Adipocyte (in vitro differentiated cells): ENCODE results near the gene SAMD9L.

Experiments used
- DNase-seq: peaks from one replicate; pipeline ENCODE4 v3.0.0-alpha.2; 2015; ENCODE audit warnings: low read depth
- H3K27me3 ChIP-seq: replicated peaks from 2 replicates; pipeline ENCODE4 v1.7.0; 2013; ENCODE audit warnings: mild to moderate bottlenecking, low read length, moderate library complexity; ENCODE audit not compliant: control insufficient read depth, insufficient read depth
- H3K36me3 ChIP-seq: 2 replicates; pipeline ENCODE4 v1.7.0; 2013; ENCODE audit warnings: low read length, mild to moderate bottlenecking, moderate library complexity; ENCODE audit not compliant: control insufficient read depth, insufficient read depth, severe bottlenecking
- H3K4me1 ChIP-seq: 2 replicates; pipeline ENCODE4 v1.7.0; 2013; ENCODE audit warnings: mild to moderate bottlenecking, low read length, moderate library complexity; ENCODE audit not compliant: control insufficient read depth, insufficient read depth
- H3K4me3 ChIP-seq: 2 replicates; pipeline ENCODE4 v1.7.0; 2013; ENCODE audit warnings: mild to moderate bottlenecking, low read length, moderate library complexity
- H3K9ac ChIP-seq: 2 replicates; pipeline ENCODE4 v1.7.0; 2013; ENCODE audit warnings: mild to moderate bottlenecking, low read length, moderate library complexity
- H3K9me3 ChIP-seq: 2 replicates; pipeline ENCODE4 v1.7.0; 2013; ENCODE audit warnings: mild to moderate bottlenecking, low read length, moderate library complexity; ENCODE audit not compliant: control insufficient read depth

Gene SAMD9L

GRCh38 chr7:93165447-93165846 lies 17.3 kb upstream of the SAMD9L start:
- H3K9me3 ChIP-seq: no peaks in the 10 kb centered on the region
- no peaks in the 10 kb centered on the region for H3K4me1 ChIP-seq
- H3K27me3 ChIP-seq: no peaks in the 10 kb centered on the region
- no peak for DNase-seq
- no peak overlapping the region for H3K9ac ChIP-seq
- H3K4me3 ChIP-seq: no peak overlapping the region
- H3K36me3 ChIP-seq: no peaks in the 10 kb centered on the region

DNA sequence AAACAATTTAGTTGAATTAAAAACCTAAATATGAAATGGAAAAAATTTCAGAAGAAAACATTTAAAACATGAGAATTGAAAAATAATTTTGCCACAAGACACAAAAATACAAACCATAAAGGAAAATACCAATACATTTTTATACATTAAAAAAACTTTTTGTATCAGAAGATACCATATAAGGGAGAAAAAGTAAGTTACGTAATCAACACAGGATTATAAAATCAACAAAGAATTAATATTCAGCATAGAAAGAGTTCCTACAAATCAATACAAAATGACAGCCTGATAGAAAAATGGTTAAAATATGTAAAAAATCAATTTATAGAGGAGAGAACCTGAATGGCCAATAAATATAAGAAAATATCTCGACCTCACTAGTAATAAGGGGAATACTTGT lies 16.6 kb upstream of the SAMD9L start:
- no peaks in the 10 kb centered on the region for H3K4me1 ChIP-seq
- no peak for DNase-seq
- no peak overlapping the region for H3K4me3 ChIP-seq
- H3K36me3 ChIP-seq: no peaks in the 10 kb centered on the region
- H3K27me3 ChIP-seq: no peaks in the 10 kb centered on the region
- H3K9ac ChIP-seq: no peak overlapping the region
- H3K9me3 ChIP-seq: no peaks in the 10 kb centered on the region

GRCh38 chr7:93161181-93161762 lies 13.1 kb upstream of the SAMD9L start:
- Histone ChIP-seq H3K4me3 (no peak overlapping the region), H3K36me3 (no peaks in the 10 kb centered on the region), H3K4me1 (no peaks in the 10 kb centered on the region), H3K9ac (no peak overlapping the region), H3K27me3 (no peaks in the 10 kb centered on the region), H3K9me3 (no peaks in the 10 kb centered on the region)
- no peak for DNase-seq

DNA sequence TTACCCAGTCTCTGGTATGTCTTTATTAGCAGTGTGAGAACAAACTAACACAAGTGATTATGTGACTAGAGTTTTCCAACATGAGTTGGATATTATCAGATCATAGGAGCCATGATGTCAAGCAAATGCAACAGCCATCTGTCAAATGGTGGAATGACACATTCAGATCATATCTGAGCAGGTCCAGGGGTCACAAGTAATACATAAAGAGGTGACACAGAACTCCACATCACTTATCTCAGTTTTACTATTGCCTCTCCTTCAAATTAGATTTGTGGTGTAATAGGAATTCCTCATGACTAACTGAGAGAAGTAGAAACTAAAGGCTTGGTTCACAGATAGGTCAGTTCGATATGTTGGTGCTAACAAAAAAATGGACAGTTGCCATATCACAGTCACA lies 12.2 kb upstream of the SAMD9L start:
- Histone ChIP-seq H3K9ac (no peak overlapping the region), H3K9me3 (no peaks in the 10 kb centered on the region), H3K36me3 (no peaks in the 10 kb centered on the region), H3K4me3 (no peak overlapping the region), H3K4me1 (no peaks in the 10 kb centered on the region), H3K27me3 (no peaks in the 10 kb centered on the region)
- no peak for DNase-seq

DNA sequence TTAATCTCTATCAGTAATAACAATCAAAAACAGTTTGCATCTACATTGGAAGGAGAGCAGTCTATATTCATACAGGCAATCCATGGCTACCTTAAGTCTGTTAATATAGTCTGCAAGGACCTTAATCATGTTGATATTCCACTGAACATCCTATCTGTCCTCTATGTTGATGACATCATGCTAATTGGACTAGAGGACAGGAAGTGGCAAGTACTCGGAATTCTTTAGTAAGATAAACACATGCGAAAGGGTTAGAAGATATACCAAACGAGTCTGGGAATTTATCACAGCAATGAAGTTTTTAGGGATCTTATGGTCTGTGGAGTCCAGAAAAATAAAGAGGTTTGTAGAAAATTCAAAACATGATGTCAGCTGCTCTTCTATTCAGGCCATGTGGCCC lies 11.3 kb upstream of the SAMD9L start:
- no peak for DNase-seq
- Histone ChIP-seq H3K9ac (no peak overlapping the region), H3K27me3 (no peaks in the 10 kb centered on the region), H3K4me3 (no peak overlapping the region), H3K9me3 (no peaks in the 10 kb centered on the region), H3K4me1 (no peaks in the 10 kb centered on the region), H3K36me3 (no peaks in the 10 kb centered on the region)

- Histone ChIP-seq H3K9ac (no peak overlapping the region), H3K4me1 (no peaks in the 10 kb centered on the region), H3K9me3 (no peaks in the 10 kb centered on the region), H3K4me3 (no peak overlapping the region), H3K27me3 (no peaks in the 10 kb centered on the region), H3K36me3 (no peaks in the 10 kb centered on the region)
- DNase-seq: no peak
Observed at GRCh38 chr7:93156884-93157283, 8.7 kb upstream of the SAMD9L start.

DNA sequence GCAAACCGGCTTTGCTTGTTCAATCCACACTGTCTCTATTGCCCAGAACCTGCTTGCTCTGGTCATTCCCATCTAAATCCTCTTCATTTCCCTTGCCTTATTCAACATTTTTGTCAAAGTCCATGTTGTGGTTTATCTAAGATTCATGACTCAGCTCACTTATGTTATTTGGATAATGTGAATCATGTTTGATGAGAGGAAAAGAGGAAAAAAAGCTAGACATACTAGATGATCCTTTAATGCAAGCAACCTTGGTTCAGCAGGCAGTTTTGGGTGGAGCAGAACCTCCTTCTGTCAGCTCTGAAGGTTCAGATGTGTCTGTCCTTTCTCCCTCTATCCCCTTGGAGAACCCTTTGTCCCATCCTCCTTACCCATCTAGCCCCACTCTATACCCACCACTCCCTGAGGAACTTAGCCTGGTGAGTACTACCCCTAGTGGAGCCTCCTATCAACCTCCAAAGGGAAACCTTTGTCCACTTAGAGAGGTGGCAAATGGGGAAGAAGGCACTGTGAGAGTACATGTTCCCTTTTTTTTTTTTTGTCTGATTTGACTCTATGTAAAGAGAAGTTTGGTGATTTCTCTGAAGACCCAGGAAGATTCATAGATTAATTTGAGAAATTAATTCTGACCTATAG lies 2.1 kb upstream of the SAMD9L start:
- Histone ChIP-seq H3K4me3 (no peak overlapping the region), H3K9me3 (no peaks in the 10 kb centered on the region), H3K36me3 (no peaks in the 10 kb centered on the region), H3K4me1 (peaks cover 19% of the 10 kb centered on the region), H3K9ac (no peak overlapping the region), H3K27me3 (no peaks in the 10 kb centered on the region)
- peak; percentile 59 for DNase-seq

DNA sequence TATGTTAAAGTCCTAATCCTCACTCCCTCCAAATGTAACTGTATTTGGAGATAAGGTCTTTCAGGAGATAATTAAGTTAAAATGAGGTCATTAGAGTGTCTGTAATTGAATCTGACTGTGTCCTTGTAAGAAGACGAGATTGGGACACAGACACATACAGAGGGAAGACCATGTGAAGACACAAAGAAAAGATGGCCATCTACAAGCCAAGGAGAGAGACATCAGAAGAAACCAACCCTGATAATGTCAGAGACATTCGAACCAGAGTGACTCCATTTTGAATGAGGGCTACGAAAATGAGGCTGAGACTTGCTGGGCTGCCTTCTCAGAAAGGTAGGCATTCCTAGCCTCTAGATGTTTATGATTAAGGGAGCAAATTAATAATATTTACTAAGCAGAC lies 542 bp upstream of the SAMD9L start:
- H3K9ac ChIP-seq: peak overlapping the region; percentile 88

DNA sequence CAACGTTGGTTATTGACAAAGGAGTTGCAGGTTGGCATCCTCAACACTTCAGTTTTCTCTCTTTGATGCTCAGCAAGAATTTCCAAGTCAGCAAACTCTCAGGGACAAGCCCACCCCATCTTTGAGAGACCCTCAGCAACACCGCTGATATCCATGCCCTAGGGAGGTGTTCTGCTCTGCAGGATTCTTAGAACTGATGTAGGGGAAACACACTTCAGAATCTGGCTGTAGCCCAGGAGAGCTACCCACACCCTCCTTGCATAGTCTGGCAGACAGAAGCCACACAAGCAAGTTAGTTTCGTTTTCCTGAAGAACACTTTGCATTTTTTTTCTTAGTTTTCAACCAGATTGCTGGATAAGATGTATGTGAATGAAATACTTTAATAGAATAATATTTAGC lies 822 bp downstream of the SAMD9L start:
- no peaks in the 10 kb centered on the region for H3K27me3 ChIP-seq
- H3K4me3 ChIP-seq: peak overlapping the region; percentile 87
- peak; percentile 78 for DNase-seq
- peak overlapping the region; percentile 88 for H3K9ac ChIP-seq
- H3K36me3 ChIP-seq: peaks cover 20% of the 10 kb centered on the region
- no peaks in the 10 kb centered on the region for H3K9me3 ChIP-seq
- H3K4me1 ChIP-seq: peaks cover 19% of the 10 kb centered on the region

More for the DNA sequence above, 542 bp upstream of the SAMD9L start:
- Histone ChIP-seq H3K36me3 (peaks cover 10% of the 10 kb centered on the region), H3K9me3 (no peaks in the 10 kb centered on the region), H3K4me3 (peak overlapping the region; percentile 87), H3K27me3 (no peaks in the 10 kb centered on the region), H3K4me1 (peaks cover 19% of the 10 kb centered on the region)
- no peak for DNase-seq

- peak overlapping the region; percentile 87 for H3K4me3 ChIP-seq
- no peaks in the 10 kb centered on the region for H3K9me3 ChIP-seq
- peaks cover 20% of the 10 kb centered on the region for H3K36me3 ChIP-seq
- H3K27me3 ChIP-seq: no peaks in the 10 kb centered on the region
- H3K4me1 ChIP-seq: peaks cover 19% of the 10 kb centered on the region
- peak; percentile 46 for DNase-seq
- peak overlapping the region; percentile 88 for H3K9ac ChIP-seq
Observed at GRCh38 chr7:93146472-93147141, 1.6 kb downstream of the SAMD9L start.

- Histone ChIP-seq H3K9me3 (no peaks in the 10 kb centered on the region), H3K27me3 (no peaks in the 10 kb centered on the region), H3K9ac (no peak overlapping the region), H3K36me3 (peaks cover 20% of the 10 kb centered on the region), H3K4me1 (peaks cover 19% of the 10 kb centered on the region), H3K4me3 (no peak overlapping the region)
- DNase-seq: no peak
Observed at GRCh38 chr7:93146036-93146435, 2.1 kb downstream of the SAMD9L start.
